Osteoblast (primary cell): Measurements from ENCODE around the gene EME1. TPM values are rescaled to one million over a fixed set of nuclear protein-coding genes. Genes with fewer than 3 reads are reported as not detected.

Source experiments
- DNase-seq: peaks from one replicate; pipeline ENCODE4 v3.0.0; 2011; ENCODE audit warnings: low spot score, mixed read lengths; ENCODE audit not compliant: insufficient read length; ENCODE audit errors: missing footprints
- H2AFZ ChIP-seq: 2 replicates; pipeline ENCODE4 v1.6.0; 2011; ENCODE audit warnings: mild to moderate bottlenecking, low read length
- H3K27ac ChIP-seq: 2 replicates; pipeline ENCODE4 v1.5.1; 2011; ENCODE audit warnings: mild to moderate bottlenecking, low read depth, low read length, moderate library complexity
- H3K27me3 ChIP-seq: 2 replicates; pipeline ENCODE4 v1.6.0; 2012; ENCODE audit warnings: mild to moderate bottlenecking, control low read depth, inconsistent platforms, low read length, moderate library complexity; ENCODE audit not compliant: insufficient read depth
- H3K36me3 ChIP-seq: 2 replicates; pipeline ENCODE4 v1.5.1; 2011; ENCODE audit warnings: mild to moderate bottlenecking, low read length, control low read depth, moderate library complexity; ENCODE audit not compliant: insufficient read depth
- H3K4me1 ChIP-seq: 2 replicates; pipeline ENCODE4 v1.5.1; 2011; ENCODE audit warnings: mild to moderate bottlenecking, low read length, control low read depth, moderate library complexity; ENCODE audit not compliant: insufficient read depth
- H3K4me2 ChIP-seq: 2 replicates; pipeline ENCODE4 v1.6.0; 2011; ENCODE audit warnings: mild to moderate bottlenecking, low read length; ENCODE audit not compliant: insufficient read depth
- H3K4me3 ChIP-seq: fragments of 200-600 bp; sonication (generic); 3 replicates; pipeline ENCODE4 v1.5.1; 2012; ENCODE audit warnings: mild to moderate bottlenecking, low read length, inconsistent platforms; ENCODE audit not compliant: insufficient read depth
- H3K79me2 ChIP-seq: 2 replicates; pipeline ENCODE4 v1.6.0; 2012; ENCODE audit warnings: mild to moderate bottlenecking, low read length, control low read depth, inconsistent platforms; ENCODE audit not compliant: insufficient read depth
- H3K9me3 ChIP-seq: 2 replicates; pipeline ENCODE4 v1.5.1; 2011; ENCODE audit warnings: low read depth, low read length, control low read depth
- H4K20me1 ChIP-seq: 2 replicates; pipeline ENCODE4 v1.6.0; 2012; ENCODE audit warnings: mild to moderate bottlenecking, low read length, control low read depth; ENCODE audit not compliant: insufficient read depth
- CTCF ChIP-seq: IDR thresholded peaks from 2 replicates; pipeline ENCODE4 v1.5.1; 2011; ENCODE audit warnings: mild to moderate bottlenecking, low read depth, low read length, moderate library complexity; ENCODE audit errors: extremely low read depth
- total RNA-seq: library from RNA; depleted of rRNA; stranded (reverse); fragments of >200 nt; gene quantifications from 2 replicates; pipeline ENCODE4 v1.2.3, GENCODE V29; 2012

Gene EME1
- total RNA-seq, 1 donor: 0.72 TPM

- peaks cover 16% of the 10 kb centered on the region for H4K20me1 ChIP-seq
- TF ChIP-seq CTCF: no peak
- H3K79me2 ChIP-seq: peaks cover 39% of the 10 kb centered on the region
- H3K36me3 ChIP-seq: peaks cover 27% of the 10 kb centered on the region
- H3K4me2 ChIP-seq: peak overlapping the region; percentile 100
- no peaks in the 10 kb centered on the region for H3K9me3 ChIP-seq
- peaks cover 26% of the 10 kb centered on the region for H3K4me1 ChIP-seq
- peak overlapping the region; percentile 96 for H3K4me3 ChIP-seq
- H2AFZ ChIP-seq: peak overlapping the region; percentile 99
- H3K27ac ChIP-seq: peak overlapping the region; percentile 97
- H3K27me3 ChIP-seq: no peaks in the 10 kb centered on the region
- no peak for DNase-seq
Observed at GRCh38 chr17:50373705-50374104, 676 bp downstream of the EME1 start.

- H2AFZ ChIP-seq: no peak overlapping the region
- no peaks in the 10 kb centered on the region for H3K27me3 ChIP-seq
- H3K4me1 ChIP-seq: peaks cover 26% of the 10 kb centered on the region
- peaks cover 11% of the 10 kb centered on the region for H4K20me1 ChIP-seq
- H3K4me3 ChIP-seq: no peak overlapping the region
- H3K9me3 ChIP-seq: no peaks in the 10 kb centered on the region
- no peak for TF ChIP-seq CTCF
- H3K27ac ChIP-seq: no peak overlapping the region
- no peak for DNase-seq
- H3K36me3 ChIP-seq: peaks cover 21% of the 10 kb centered on the region
- H3K4me2 ChIP-seq: no peak overlapping the region
- peaks cover 25% of the 10 kb centered on the region for H3K79me2 ChIP-seq
Observed at GRCh38 chr17:50375858-50376538, 3.0 kb downstream of the EME1 start.

- H2AFZ ChIP-seq: no peak overlapping the region
- H4K20me1 ChIP-seq: peaks cover 15% of the 10 kb centered on the region
- H3K79me2 ChIP-seq: no peaks in the 10 kb centered on the region
- H3K4me3 ChIP-seq: no peak overlapping the region
- no peak overlapping the region for H3K4me2 ChIP-seq
- TF ChIP-seq CTCF: no peak
- no peak for DNase-seq
- H3K4me1 ChIP-seq: peaks cover 5% of the 10 kb centered on the region
- no peak overlapping the region for H3K27ac ChIP-seq
- H3K27me3 ChIP-seq: no peaks in the 10 kb centered on the region
- peaks cover 52% of the 10 kb centered on the region for H3K36me3 ChIP-seq
- no peaks in the 10 kb centered on the region for H3K9me3 ChIP-seq
Observed at GRCh38 chr17:50379351-50380132, 6.5 kb downstream of the EME1 start.
